ENCODE results near the gene H2BK1.

The H2BK1 gene

DNA sequence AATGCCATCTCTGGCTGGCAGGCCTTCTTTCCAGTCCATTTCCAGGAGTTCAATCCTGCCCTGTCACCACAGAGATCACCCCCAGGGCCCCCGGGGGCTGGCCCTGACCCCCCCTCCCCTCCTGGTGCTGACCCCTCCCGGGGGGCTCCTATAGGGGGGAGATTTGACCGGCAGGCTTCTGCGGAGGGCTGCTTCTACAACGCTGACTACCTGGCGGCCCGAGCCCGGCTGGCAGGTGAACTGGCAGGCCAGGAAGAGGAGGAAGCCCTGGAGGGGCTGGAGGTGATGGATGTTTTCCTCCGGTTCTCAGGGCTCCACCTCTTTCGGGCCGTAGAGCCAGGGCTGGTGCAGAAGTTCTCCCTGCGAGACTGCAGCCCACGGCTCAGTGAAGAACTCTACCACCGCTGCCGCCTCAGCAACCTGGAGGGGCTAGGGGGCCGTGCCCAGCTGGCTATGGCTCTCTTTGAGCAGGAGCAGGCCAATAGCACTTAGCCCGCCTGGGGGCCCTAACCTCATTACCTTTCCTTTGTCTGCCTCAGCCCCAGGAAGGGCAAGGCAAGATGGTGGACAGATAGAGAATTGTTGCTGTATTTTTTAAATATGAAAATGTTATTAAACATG is 28.0 kb upstream of the H2BK1 start:
- Histone ChIP-seq H3K4me1 (ENCODE audit: low read depth, poor library complexity, severe bottlenecking) (peaks cover 14% of the 10 kb centered on the region), H3K4me3 (IDR thresholded peaks at IDR 0.05; ENCODE audit: insufficient read depth, low read depth, low read length) (no peak overlapping the region), H3K9ac (no peak overlapping the region), H3K27ac (no peak overlapping the region), H3K36me3 (ENCODE audit: insufficient read depth) (no peaks in the 10 kb centered on the region; the same call in 1 of the 2 replicates), H3K27me3 (ENCODE audit: insufficient read depth, low read depth) (no peaks in the 10 kb centered on the region), H3K4me2 (no peak overlapping the region), H3K79me2 (ENCODE audit: insufficient read depth, low read depth) (peaks cover 25% of the 10 kb centered on the region), H2AFZ (ENCODE audit: low read depth) (no peak overlapping the region), H4K20me1 (ENCODE audit: insufficient read depth) (no peaks in the 10 kb centered on the region)
- TF ChIP-seq, protein P1, sequence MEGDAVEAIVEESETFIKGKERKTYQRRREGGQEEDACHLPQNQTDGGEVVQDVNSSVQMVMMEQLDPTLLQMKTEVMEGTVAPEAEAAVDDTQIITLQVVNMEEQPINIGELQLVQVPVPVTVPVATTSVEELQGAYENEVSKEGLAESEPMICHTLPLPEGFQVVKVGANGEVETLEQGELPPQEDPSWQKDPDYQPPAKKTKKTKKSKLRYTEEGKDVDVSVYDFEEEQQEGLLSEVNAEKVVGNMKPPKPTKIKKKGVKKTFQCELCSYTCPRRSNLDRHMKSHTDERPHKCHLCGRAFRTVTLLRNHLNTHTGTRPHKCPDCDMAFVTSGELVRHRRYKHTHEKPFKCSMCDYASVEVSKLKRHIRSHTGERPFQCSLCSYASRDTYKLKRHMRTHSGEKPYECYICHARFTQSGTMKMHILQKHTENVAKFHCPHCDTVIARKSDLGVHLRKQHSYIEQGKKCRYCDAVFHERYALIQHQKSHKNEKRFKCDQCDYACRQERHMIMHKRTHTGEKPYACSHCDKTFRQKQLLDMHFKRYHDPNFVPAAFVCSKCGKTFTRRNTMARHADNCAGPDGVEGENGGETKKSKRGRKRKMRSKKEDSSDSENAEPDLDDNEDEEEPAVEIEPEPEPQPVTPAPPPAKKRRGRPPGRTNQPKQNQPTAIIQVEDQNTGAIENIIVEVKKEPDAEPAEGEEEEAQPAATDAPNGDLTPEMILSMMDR (conservative IDR thresholded peaks at IDR 0.05; ENCODE audit: low read depth, low read length) = no peak

DNA sequence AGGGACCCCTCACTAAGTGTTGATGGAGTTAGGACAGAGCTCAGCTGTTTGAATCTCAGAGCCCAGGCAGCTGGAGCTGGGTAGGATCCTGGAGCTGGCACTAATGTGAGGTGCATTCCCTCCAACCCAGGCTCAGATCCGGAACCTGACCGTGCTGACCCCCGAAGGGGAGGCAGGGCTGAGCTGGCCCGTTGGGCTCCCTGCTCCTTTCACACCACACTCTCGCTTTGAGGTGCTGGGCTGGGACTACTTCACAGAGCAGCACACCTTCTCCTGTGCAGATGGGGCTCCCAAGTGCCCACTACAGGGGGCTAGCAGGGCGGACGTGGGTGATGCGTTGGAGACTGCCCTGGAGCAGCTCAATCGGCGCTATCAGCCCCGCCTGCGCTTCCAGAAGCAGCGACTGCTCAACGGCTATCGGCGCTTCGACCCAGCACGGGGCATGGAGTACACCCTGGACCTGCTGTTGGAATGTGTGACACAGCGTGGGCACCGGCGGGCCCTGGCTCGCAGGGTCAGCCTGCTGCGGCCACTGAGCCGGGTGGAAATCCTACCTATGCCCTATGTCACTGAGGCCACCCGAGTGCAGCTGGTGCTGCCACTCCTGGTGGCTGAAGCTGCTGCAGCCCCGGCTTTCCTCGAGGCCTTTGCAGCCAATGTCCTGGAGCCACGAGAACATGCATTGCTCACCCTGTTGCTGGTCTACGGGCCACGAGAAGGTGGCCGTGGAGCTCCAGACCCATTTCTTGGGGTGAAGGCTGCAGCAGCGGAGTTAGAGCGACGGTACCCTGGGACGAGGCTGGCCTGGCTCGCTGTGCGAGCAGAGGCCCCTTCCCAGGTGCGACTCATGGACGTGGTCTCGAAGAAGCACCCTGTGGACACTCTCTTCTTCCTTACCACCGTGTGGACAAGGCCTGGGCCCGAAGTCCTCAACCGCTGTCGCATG is 27.2 kb upstream of the H2BK1 start:
- no peak overlapping the region for H2AFZ ChIP-seq (ENCODE audit: low read depth)
- no peaks in the 10 kb centered on the region for H3K27me3 ChIP-seq (ENCODE audit: insufficient read depth, low read depth)
- H3K79me2 ChIP-seq (ENCODE audit: insufficient read depth, low read depth) = peaks cover 33% of the 10 kb centered on the region
- H3K4me3 ChIP-seq (IDR thresholded peaks at IDR 0.05; ENCODE audit: insufficient read depth, low read depth, low read length) = no peak overlapping the region
- H3K4me2 ChIP-seq = no peak overlapping the region
- H4K20me1 ChIP-seq (ENCODE audit: insufficient read depth) = no peaks in the 10 kb centered on the region
- TF ChIP-seq, protein P1 (conservative IDR thresholded peaks at IDR 0.05; ENCODE audit: low read depth, low read length) = no peak
- peaks cover 10% of the 10 kb centered on the region for H3K4me1 ChIP-seq (ENCODE audit: low read depth, poor library complexity, severe bottlenecking)
- no peak overlapping the region for H3K27ac ChIP-seq
- H3K9ac ChIP-seq = no peak overlapping the region
- no peaks in the 10 kb centered on the region; the same call in 1 of the 2 replicates for H3K36me3 ChIP-seq (ENCODE audit: insufficient read depth)

DNA sequence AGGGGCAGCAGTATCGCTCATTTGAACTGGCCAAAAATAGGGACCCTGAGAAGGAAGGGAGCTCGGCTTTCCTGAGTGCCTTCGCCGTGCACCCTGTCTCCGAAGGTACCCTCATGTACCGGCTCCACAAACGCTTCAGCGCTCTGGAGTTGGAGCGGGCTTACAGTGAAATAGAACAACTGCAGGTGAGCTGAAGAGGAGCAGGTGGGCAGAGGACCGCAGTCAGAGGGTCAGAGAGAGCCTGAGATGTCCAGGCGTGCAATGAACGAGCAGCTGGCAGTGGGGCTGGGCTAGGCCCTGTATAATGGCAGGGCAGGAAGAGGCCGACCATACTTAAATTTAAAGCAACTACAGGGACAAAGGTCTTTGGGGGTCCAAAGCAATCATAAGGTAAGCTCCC is 26.1 kb upstream of the H2BK1 start:
- Histone ChIP-seq H3K4me3 (IDR thresholded peaks at IDR 0.05; ENCODE audit: insufficient read depth, low read depth, low read length) (no peak overlapping the region), H4K20me1 (ENCODE audit: insufficient read depth) (no peaks in the 10 kb centered on the region), H3K36me3 (ENCODE audit: insufficient read depth) (no peaks in the 10 kb centered on the region; the same call in 1 of the 2 replicates), H2AFZ (ENCODE audit: low read depth) (no peak overlapping the region), H3K79me2 (ENCODE audit: insufficient read depth, low read depth) (peaks cover 34% of the 10 kb centered on the region), H3K27me3 (ENCODE audit: insufficient read depth, low read depth) (no peaks in the 10 kb centered on the region), H3K4me1 (ENCODE audit: low read depth, poor library complexity, severe bottlenecking) (peaks cover 15% of the 10 kb centered on the region), H3K27ac (no peak overlapping the region), H3K4me2 (no peak overlapping the region), H3K9ac (no peak overlapping the region)
- TF ChIP-seq, protein P1 (conservative IDR thresholded peaks at IDR 0.05; ENCODE audit: low read depth, low read length) = no peak

DNA sequence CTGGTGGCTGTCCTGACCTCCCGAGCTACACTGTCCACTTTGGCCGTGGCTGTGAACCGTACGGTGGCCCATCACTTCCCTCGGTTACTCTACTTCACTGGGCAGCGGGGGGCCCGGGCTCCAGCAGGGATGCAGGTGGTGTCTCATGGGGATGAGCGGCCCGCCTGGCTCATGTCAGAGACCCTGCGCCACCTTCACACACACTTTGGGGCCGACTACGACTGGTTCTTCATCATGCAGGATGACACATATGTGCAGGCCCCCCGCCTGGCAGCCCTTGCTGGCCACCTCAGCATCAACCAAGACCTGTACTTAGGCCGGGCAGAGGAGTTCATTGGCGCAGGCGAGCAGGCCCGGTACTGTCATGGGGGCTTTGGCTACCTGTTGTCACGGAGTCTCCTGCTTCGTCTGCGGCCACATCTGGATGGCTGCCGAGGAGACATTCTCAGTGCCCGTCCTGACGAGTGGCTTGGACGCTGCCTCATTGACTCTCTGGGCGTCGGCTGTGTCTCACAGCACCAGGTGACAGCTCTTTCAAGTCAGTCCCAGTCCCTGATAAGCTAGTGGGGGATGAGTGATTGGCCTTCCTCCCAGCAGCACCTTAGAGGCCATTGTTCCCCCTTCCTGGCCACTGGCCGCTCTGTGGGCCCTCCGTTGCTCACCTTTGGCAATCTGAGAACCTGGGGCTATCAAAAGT is 25.0 kb upstream of the H2BK1 start:
- Histone ChIP-seq H3K36me3 (ENCODE audit: insufficient read depth) (no peaks in the 10 kb centered on the region; the same call in 1 of the 2 replicates), H3K27ac (no peak overlapping the region), H3K4me2 (no peak overlapping the region), H3K4me1 (ENCODE audit: low read depth, poor library complexity, severe bottlenecking) (peaks cover 21% of the 10 kb centered on the region), H3K79me2 (ENCODE audit: insufficient read depth, low read depth) (peaks cover 34% of the 10 kb centered on the region), H2AFZ (ENCODE audit: low read depth) (no peak overlapping the region), H3K9ac (no peak overlapping the region), H4K20me1 (ENCODE audit: insufficient read depth) (no peaks in the 10 kb centered on the region), H3K27me3 (ENCODE audit: insufficient read depth, low read depth) (no peaks in the 10 kb centered on the region), H3K4me3 (IDR thresholded peaks at IDR 0.05; ENCODE audit: insufficient read depth, low read depth, low read length) (no peak overlapping the region)
- TF ChIP-seq, protein P1 (conservative IDR thresholded peaks at IDR 0.05; ENCODE audit: low read depth, low read length) = no peak
